Stomach (tissue), 4 donors: ENCODE measurements around the gene FAM131B.

Experiments
- CTCF ChIP-seq, 7 experiments: fragments of 450-650 bp in 4 of 7; fragments of 200-600 bp in 3 of 7; sonication (generic) in 3 of 7; IDR thresholded peaks; one replicate each; pipeline ENCODE4 v1.5.1; 2016 to 2019; ENCODE audit warnings: antibody characterized with exemption in 7 of 7, control low read depth in 2 of 7, mild to moderate bottlenecking in 1 of 7
- POLR2A ChIP-seq, 4 donors: fragments of 450-650 bp; IDR thresholded peaks; one replicate each; pipeline ENCODE4 v1.6.1; 2016; ENCODE audit warnings: antibody characterized with exemption in 4 of 4, control low read depth in 2 of 4, mild to moderate bottlenecking in 1 of 4, moderate library complexity in 1 of 4

DNA sequence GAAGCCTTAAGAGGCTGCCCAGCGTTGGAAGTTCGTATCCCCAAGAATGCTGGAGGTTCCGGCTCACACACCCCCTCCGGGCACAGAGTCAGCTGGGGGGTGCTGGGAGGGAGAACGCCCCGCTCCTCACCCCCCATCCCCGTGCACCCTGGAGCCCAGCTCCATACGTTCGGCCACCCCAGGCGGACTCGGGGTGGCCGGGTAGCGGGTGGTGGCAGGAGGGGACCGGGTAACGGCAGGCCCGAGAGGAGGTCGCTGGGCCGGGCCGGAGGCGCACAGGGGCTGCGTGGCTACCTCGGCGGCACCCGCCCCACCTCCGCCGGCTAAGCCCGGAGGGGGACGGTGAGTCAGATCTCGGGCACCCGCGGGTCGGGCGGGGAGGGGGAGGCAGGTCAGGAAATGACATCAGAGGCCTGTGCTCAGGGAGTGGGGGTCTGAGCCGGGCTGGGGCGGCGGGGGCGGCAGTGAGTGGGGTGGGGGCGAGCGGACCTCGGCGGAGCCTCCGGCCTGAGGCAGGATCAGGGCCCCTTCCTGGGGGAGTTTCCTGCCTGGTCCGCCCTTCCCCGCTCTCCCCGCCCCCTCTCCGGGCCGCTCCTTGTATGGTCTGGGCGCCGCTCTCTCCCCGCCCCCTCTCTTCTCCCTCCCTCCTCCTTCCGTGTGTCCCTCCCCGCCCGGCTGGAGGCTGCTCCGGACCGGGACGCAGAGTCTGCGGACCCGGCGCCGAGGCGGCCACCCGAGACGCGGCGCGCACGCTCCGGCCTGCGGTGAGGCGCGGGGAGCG, 18.3 kb upstream of the FAM131B start, which contains the start of gene ZYX:
- TF ChIP-seq POLR2A (IDR thresholded peaks at IDR 0.05) (peak in 2 of 4 donors; percentile 58 to 70), CTCF (IDR thresholded peaks at IDR 0.05) (no peak)
